Psoas muscle (tissue), 8 donors: ENCODE measurements around the gene TUBA1B. TPM values are rescaled to one million over a fixed set of nuclear protein-coding genes. Genes with fewer than 3 reads are reported as not detected.

ENCODE experiments used
- ATAC-seq, 4 donors: fragments of 200-7000 bp; cut with Tn5 transposase; one replicate each; pipeline ENCODE4 v1.9.1; 2020; ENCODE audit warnings: moderate library complexity in 3 of 4, mild to moderate bottlenecking in 2 of 4
- DNase-seq, 2 donors: peaks; one replicate each; pipeline ENCODE4 v3.0.0-alpha.2; 2020
- H3K27ac ChIP-seq: fragments of 200-600 bp; one replicate; pipeline ENCODE4 v1.8.0; 2022
- H3K27me3 ChIP-seq, 3 donors: fragments of 200-600 bp in 1 of 3; one replicate each; pipeline versions ENCODE4 v1.6.1 to v1.8.0; 2013 to 2022; ENCODE audit warnings: low read length in 2 of 3, mild to moderate bottlenecking in 2 of 3, moderate library complexity in 1 of 3; ENCODE audit not compliant: insufficient read depth in 3 of 3
- H3K36me3 ChIP-seq, 2 donors: fragments of 200-600 bp in 1 of 2; one replicate each; pipeline versions ENCODE4 v1.6.1 to v1.8.0; 2013 to 2022; ENCODE audit warnings: low read depth in 1 of 2, mild to moderate bottlenecking in 1 of 2, moderate library complexity in 1 of 2; ENCODE audit not compliant: insufficient read depth in 1 of 2
- H3K4me1 ChIP-seq: fragments of 200-600 bp; one replicate; pipeline ENCODE4 v1.8.0; 2022
- H3K4me3 ChIP-seq: fragments of 200-600 bp; one replicate; pipeline ENCODE4 v1.8.0; 2022; ENCODE audit warnings: mild to moderate bottlenecking
- H3K9me3 ChIP-seq: fragments of 200-600 bp; one replicate; pipeline ENCODE4 v1.8.0; 2022
- CTCF ChIP-seq: fragments of 200-600 bp; IDR thresholded peaks from one replicate; pipeline ENCODE4 v1.8.0; 2022; ENCODE audit warnings: antibody characterized with exemption
- WGBS, 3 donors: extraction: QIAGEN DNeasy Blood & Tissue Kit; methylation state at CpG; one replicate each; pipeline versions ENCODE4 v1.1.6 to v1.1.7; 2013; 5-methylcytosine and 5-hydroxymethylcytosine counted together
- intact Hi-C, 2 donors: fragments of 100-400 bp; cut with DNase I; formaldehyde crosslinking; loops; one replicate each; pipeline versions ENCODE4 v1.11.0 to v1.14.2; 2022
- polyA plus RNA-seq, 3 donors: library from polyadenylated mRNA; stranded (reverse); fragments of 200-250 nt; gene quantifications; one replicate each; pipeline ENCODE4 v1.2.3, GENCODE V29; 2013
- total RNA-seq, 4 donors: library from RNA; stranded (reverse); fragmentation: NEBNext Ultra II Directional in 2 of 4; extraction: Animal tissue kit (Norgen Biotek cat#: 25700) in 2 of 4; gene quantifications; one replicate each; pipeline versions ENCODE4 v1.2.1 to v1.2.4, GENCODE V29; 2021 to 2023
- donor health status: healthy with polysubstance abuse.
- donor health status: DM: no; HTN: no; CAD: no; lungs with moderate emphysema.
- donor health status: Bipolar disorder and iron deficiency.
- donor health status: healthy.
- donor health status: DM: yes; HTN: yes; CAD: no.
- donor health status: DM: no; HTN: no; CAD: no.
- donor health status: DM: no; HTN: no; CAD: no.
- donor health status: DM: yes; HTN: yes; CAD: no.

Gene TUBA1B
- total and polyA plus RNA-seq, 7 donors, result 101 to 1,147 (median 294) TPM

- Histone ChIP-seq H3K4me3 (peak overlapping the region; percentile 52), H3K4me1 (peaks cover 22% of the 10 kb centered on the region), H3K36me3 (peaks cover 0 to 26% of the 10 kb centered on the region in 2 donors), H3K27ac (no peak overlapping the region), H3K9me3 (no peaks in the 10 kb centered on the region), H3K27me3 (peaks cover 0 to 55% (median 23%) of the 10 kb centered on the region in 3 donors)
- intact Hi-C loops, result no loop called here
- ATAC-seq (no peak), DNase-seq (no peak)
- 11 to 24% (median 14%) methylated on average over 9 of the region's 9 CpGs for WGBS, 3 donors
- no peak for TF ChIP-seq CTCF
These were observed 37.4 kb downstream of the TUBA1B start for GRCh38 chr12:49093792-49094159.

GRCh38 chr12:49092816-49093406, 38.3 kb downstream of the TUBA1B start:
- WGBS, 3 donors, result 72 to 80% (median 77%) methylated on average over 4 of the region's 4 CpGs
- Histone ChIP-seq H3K9me3 (no peaks in the 10 kb centered on the region), H3K27ac (no peak overlapping the region), H3K27me3 (peaks cover 0 to 55% (median 24%) of the 10 kb centered on the region in 3 donors), H3K4me3 (peak overlapping the region; percentile 46), H3K4me1 (peaks cover 22% of the 10 kb centered on the region), H3K36me3 (peaks cover 0 to 17% of the 10 kb centered on the region in 2 donors)
- DNase-seq, result no peak
- TF ChIP-seq CTCF, result no peak
- no peak for ATAC-seq
- intact Hi-C loops, result no loop called here

GRCh38 chr12:49092086-49092815, 38.9 kb downstream of the TUBA1B start:
- Histone ChIP-seq H3K27ac (no peak overlapping the region), H3K4me1 (peaks cover 22% of the 10 kb centered on the region), H3K27me3 (peaks cover 0 to 55% (median 24%) of the 10 kb centered on the region in 3 donors), H3K36me3 (peaks cover 0 to 11% of the 10 kb centered on the region in 2 donors), H3K9me3 (no peaks in the 10 kb centered on the region), H3K4me3 (peak overlapping the region; percentile 46)
- no peak for TF ChIP-seq CTCF
- intact Hi-C loops, result no loop called here
- DNase-seq (peak in 1 of 2 donors; percentile 43), ATAC-seq (no peak)
- 16 to 24% (median 22%) methylated on average over 21 to 32 of the region's 32 CpGs for WGBS, 3 donors

GRCh38 chr12:49091836-49092085, 39.4 kb downstream of the TUBA1B start:
- H3K36me3 ChIP-seq, result peaks cover 0 to 6% of the 10 kb centered on the region in 2 donors
- intact Hi-C loops, result no loop called here
- TF ChIP-seq CTCF, result no peak
- no peak overlapping the region for H3K27ac ChIP-seq
- H3K27me3 ChIP-seq, result peaks cover 0 to 55% (median 24%) of the 10 kb centered on the region in 3 donors
- WGBS, 3 donors, result 8 to 14% (median 12%) methylated on average over 12 to 14 of the region's 14 CpGs
- no peaks in the 10 kb centered on the region for H3K9me3 ChIP-seq
- peaks cover 22% of the 10 kb centered on the region for H3K4me1 ChIP-seq
- peak overlapping the region; percentile 46 for H3K4me3 ChIP-seq
- DNase-seq, result no peak
- ATAC-seq, result no peak
